CD4-positive, alpha-beta T cell treated with Interleukin-2 at 100 ng/mL for 4 hours (primary cell): ENCODE measurements around the gene HOXA2.

Experiments
- DNase-seq: peaks from one replicate; pipeline ENCODE4 v3.0.0-alpha.2; 2020; ENCODE audit warnings: low spot score

The HOXA2 gene

GRCh38 chr7:27098578-27099451 is 3.7 kb downstream of the HOXA2 start:
- no peak for DNase-seq

GRCh38 chr7:27097686-27098577 is 4.6 kb downstream of the HOXA2 start:
- DNase-seq: no peak

GRCh38 chr7:27096768-27097514 is 5.5 kb downstream of the HOXA2 start:
- DNase-seq: no peak

GRCh38 chr7:27095897-27096767 is 6.4 kb downstream of the HOXA2 start, which contains the start of gene HOXA1:
Gene HOXA1, minus strand, starts transcription at chr7:27096000. Its CDS starts 88 bp downstream, at chr7:27095912.
- peak; percentile 82 for DNase-seq

- DNase-seq: no peak
These were observed 7.2 kb downstream of the HOXA2 start for GRCh38 chr7:27095050-27095896.

- no peak for DNase-seq
These were observed 8.0 kb downstream of the HOXA2 start for GRCh38 chr7:27094304-27095049.

- DNase-seq: no peak
These were observed 9.1 kb downstream of the HOXA2 start for GRCh38 chr7:27093184-27093895.

GRCh38 chr7:27092819-27093110 is 9.7 kb downstream of the HOXA2 start:
- DNase-seq: no peak

GRCh38 chr7:27091941-27092818 is 10.3 kb downstream of the HOXA2 start:
- DNase-seq: no peak

GRCh38 chr7:27091105-27091504 is 11.4 kb downstream of the HOXA2 start:
- DNase-seq: no peak

- no peak for DNase-seq
These were observed 14.2 kb downstream of the HOXA2 start for GRCh38 chr7:27088002-27088922.

- no peak for DNase-seq
These were observed 18.8 kb downstream of the HOXA2 start for GRCh38 chr7:27083646-27084045.

GRCh38 chr7:27082171-27082570 is 20.3 kb downstream of the HOXA2 start:
- DNase-seq: no peak

- DNase-seq: no peak
These were observed 21.5 kb downstream of the HOXA2 start for GRCh38 chr7:27080844-27081436.

- DNase-seq: no peak
These were observed 23.1 kb downstream of the HOXA2 start for GRCh38 chr7:27079234-27079975.
